Measurements from ENCODE around the gene ANKS1B. TPM values are rescaled to one million over a fixed set of nuclear protein-coding genes. Genes with fewer than 3 reads are reported as not detected.

The ANKS1B gene
- total RNA-seq, 1 experiment from 2014 or later: 5.8 TPM

DNA sequence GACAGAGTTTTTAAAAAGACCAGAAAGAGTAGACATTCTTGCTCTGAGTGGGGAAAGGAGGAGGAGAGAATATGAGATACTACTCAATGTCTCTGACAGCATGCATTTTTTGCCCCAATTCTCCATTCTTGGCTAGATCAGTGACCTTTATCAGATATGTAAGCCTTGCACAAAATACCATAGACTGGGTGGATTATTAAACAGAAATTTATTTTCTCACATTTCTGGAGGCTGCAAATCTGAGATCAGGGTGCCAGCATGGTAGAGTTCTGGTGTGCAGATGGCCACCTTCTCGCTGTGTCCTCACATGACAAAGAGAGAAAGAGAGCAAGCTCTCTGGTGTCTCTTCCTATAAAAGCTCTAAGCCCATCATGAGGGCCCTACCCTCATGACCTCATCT lies 38.6 kb downstream of the ANKS1B start (continued):
- TF ChIP-seq PRDM15 (CRISPR knock-in tag; IDR thresholded peaks at IDR 0.05) (no peak), ZBTB21 (CRISPR knock-in tag; IDR thresholded peaks at IDR 0.05; ENCODE audit: borderline replicate concordance) (no peak)

DNA sequence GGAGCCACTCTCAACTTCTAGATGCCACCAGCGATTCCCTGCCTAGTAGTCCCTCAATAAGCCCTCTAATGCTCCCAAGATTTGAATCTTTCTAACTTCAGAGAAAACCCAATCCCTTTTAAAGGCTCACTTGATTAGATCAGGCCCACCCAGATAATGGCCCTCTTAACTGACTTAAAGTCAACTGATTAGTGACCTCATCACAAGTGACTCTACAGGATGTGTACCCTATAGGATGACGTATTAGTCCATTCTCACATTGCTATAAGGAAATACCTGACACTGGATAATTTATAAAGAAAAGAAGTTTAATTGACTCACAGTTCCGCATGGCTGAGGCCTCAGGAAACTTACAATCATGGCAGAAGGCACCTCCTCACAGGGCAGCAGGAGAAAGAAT lies 49.1 kb downstream of the ANKS1B start:
- Mint-ChIP-seq H3K9me3 (no peaks in the 10 kb centered on the region), H3K27ac (no peak overlapping the region), H3K27me3 (ENCODE audit: low read depth) (no peaks in the 10 kb centered on the region), H3K4me1 (no peaks in the 10 kb centered on the region), H3K4me3 (no peak overlapping the region), H3K36me3 (no peaks in the 10 kb centered on the region)
- TF ChIP-seq CREM (CRISPR knock-in tag; IDR thresholded peaks at IDR 0.05) (no peak), NFE2L1 (CRISPR knock-in tag; IDR thresholded peaks at IDR 0.05) (no peak), KAT7 (CRISPR knock-in tag; IDR thresholded peaks at IDR 0.05; ENCODE audit: borderline replicate concordance) (no peak), ZNF512 (CRISPR knock-in tag; IDR thresholded peaks at IDR 0.05; ENCODE audit: borderline replicate concordance) (no peak), SP1 (CRISPR knock-in tag; conservative IDR thresholded peaks at IDR 0.05) (no peak), SMAD4 (CRISPR knock-in tag; IDR thresholded peaks at IDR 0.05) (no peak), SOX15 (CRISPR knock-in tag; IDR thresholded peaks at IDR 0.05) (no peak), CREB1 (CRISPR knock-in tag; IDR thresholded peaks at IDR 0.05) (no peak), ETV6 (CRISPR knock-in tag; IDR thresholded peaks at IDR 0.05) (no peak), HMGXB4 (CRISPR knock-in tag; IDR thresholded peaks at IDR 0.05) (no peak), MYBL2 (CRISPR knock-in tag; IDR thresholded peaks at IDR 0.05) (no peak)
- TF ChIP-seq, protein P1, sequence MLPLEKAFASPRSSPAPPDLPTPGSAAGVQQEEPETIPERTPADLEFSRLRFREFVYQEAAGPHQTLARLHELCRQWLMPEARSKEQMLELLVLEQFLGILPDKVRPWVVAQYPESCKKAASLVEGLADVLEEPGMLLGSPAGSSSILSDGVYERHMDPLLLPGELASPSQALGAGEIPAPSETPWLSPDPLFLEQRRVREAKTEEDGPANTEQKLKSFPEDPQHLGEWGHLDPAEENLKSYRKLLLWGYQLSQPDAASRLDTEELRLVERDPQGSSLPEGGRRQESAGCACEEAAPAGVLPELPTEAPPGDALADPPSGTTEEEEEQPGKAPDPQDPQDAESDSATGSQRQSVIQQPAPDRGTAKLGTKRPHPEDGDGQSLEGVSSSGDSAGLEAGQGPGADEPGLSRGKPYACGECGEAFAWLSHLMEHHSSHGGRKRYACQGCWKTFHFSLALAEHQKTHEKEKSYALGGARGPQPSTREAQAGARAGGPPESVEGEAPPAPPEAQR (CRISPR knock-in tag; IDR thresholded peaks at IDR 0.05): no peak
- TF ChIP-seq, protein P2, sequence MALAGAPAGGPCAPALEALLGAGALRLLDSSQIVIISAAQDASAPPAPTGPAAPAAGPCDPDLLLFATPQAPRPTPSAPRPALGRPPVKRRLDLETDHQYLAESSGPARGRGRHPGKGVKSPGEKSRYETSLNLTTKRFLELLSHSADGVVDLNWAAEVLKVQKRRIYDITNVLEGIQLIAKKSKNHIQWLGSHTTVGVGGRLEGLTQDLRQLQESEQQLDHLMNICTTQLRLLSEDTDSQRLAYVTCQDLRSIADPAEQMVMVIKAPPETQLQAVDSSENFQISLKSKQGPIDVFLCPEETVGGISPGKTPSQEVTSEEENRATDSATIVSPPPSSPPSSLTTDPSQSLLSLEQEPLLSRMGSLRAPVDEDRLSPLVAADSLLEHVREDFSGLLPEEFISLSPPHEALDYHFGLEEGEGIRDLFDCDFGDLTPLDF (CRISPR knock-in tag; IDR thresholded peaks at IDR 0.05): no peak
- CTCF ChIA-PET: no interaction called here
- DNase-seq (ENCODE audit: low spot score) (no peak), ATAC-seq (no peak)
- POLR2A ChIA-PET: no interaction called here
